ENCODE results near the gene DVL3.

DVL3 gene

DNA sequence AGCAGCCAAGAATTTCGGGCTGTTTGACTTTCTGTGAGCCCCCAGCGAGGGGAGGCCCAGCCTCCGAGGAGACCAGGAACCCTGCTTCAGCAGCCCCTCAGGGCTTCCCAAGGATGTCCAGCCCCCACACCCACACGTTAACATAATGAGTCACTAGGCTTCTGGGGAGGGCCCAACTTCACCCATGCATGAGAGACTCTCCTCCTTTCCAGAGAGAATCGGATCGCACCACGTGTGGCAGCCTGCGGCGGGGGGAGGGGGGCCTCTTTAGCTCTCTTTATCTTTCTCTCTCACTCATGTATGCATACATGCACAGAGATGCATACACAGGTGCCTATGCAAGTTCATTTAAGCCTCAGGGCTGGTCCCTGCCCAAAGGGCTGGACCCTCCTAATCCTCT, 16.4 kb downstream of the DVL3 start:
- no peak for TF ChIP-seq TAF1 (IDR thresholded peaks at IDR 0.05; ENCODE audit: borderline replicate concordance, insufficient read depth, low read length)
- TF ChIP-seq SIN3A (IDR thresholded peaks at IDR 0.05; ENCODE audit: borderline replicate concordance, insufficient read depth, low read length) = no peak
- TF ChIP-seq FOXP2 (optimal IDR thresholded peaks at IDR 0.05; ENCODE audit: borderline replicate concordance, extremely low read depth, extremely low read length, insufficient read depth) = no peak
- TF ChIP-seq, protein P1, sequence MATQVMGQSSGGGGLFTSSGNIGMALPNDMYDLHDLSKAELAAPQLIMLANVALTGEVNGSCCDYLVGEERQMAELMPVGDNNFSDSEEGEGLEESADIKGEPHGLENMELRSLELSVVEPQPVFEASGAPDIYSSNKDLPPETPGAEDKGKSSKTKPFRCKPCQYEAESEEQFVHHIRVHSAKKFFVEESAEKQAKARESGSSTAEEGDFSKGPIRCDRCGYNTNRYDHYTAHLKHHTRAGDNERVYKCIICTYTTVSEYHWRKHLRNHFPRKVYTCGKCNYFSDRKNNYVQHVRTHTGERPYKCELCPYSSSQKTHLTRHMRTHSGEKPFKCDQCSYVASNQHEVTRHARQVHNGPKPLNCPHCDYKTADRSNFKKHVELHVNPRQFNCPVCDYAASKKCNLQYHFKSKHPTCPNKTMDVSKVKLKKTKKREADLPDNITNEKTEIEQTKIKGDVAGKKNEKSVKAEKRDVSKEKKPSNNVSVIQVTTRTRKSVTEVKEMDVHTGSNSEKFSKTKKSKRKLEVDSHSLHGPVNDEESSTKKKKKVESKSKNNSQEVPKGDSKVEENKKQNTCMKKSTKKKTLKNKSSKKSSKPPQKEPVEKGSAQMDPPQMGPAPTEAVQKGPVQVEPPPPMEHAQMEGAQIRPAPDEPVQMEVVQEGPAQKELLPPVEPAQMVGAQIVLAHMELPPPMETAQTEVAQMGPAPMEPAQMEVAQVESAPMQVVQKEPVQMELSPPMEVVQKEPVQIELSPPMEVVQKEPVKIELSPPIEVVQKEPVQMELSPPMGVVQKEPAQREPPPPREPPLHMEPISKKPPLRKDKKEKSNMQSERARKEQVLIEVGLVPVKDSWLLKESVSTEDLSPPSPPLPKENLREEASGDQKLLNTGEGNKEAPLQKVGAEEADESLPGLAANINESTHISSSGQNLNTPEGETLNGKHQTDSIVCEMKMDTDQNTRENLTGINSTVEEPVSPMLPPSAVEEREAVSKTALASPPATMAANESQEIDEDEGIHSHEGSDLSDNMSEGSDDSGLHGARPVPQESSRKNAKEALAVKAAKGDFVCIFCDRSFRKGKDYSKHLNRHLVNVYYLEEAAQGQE (IDR thresholded peaks at IDR 0.05; ENCODE audit: insufficient read depth in 1 of 2, low read depth in 2 of 2, low read length in 2 of 2) = no peak
- no peak for TF ChIP-seq POLR2AphosphoS5 (IDR thresholded peaks at IDR 0.05; ENCODE audit: low read depth, low read length)

DNA sequence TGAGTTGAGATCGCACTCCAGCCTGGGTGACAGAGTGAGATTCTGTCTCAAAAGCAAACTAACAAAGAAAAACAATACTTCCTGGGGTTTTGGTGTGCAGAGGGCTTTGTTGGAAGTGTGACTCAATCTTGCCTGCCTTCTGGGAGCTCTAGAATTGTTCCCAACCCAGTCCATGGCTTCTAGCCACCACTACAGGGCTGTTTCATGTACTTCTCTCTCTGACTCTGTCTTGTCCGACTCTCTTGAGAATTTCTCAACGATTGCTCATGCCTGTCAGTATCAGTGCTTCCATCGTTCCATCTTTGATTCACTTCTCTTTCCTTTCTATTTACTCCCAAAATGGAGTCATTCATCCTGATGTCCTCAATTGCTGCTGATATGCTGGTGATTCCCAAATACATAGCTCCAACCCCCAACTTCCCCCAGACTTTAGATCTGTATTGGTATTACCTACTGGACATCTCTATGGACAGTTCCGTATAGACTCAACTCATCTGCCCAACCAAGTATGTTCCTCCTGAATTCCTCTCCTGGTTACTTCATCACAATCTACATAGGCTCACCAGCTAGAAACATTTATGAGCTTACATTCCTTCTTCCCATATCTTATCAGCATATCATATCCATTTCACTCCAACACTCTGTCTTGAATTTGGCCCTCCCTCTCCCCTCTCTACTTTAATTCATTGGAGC, 17.6 kb downstream of the DVL3 start:
- no peak for TF ChIP-seq POLR2AphosphoS5 (IDR thresholded peaks at IDR 0.05; ENCODE audit: low read depth, low read length)
- no peak for TF ChIP-seq SIN3A (IDR thresholded peaks at IDR 0.05; ENCODE audit: borderline replicate concordance, insufficient read depth, low read length)
- no peak for TF ChIP-seq FOXP2 (optimal IDR thresholded peaks at IDR 0.05; ENCODE audit: borderline replicate concordance, extremely low read depth, extremely low read length, insufficient read depth)
- TF ChIP-seq TAF1 (IDR thresholded peaks at IDR 0.05; ENCODE audit: borderline replicate concordance, insufficient read depth, low read length) = no peak
- TF ChIP-seq, protein P1 (IDR thresholded peaks at IDR 0.05; ENCODE audit: insufficient read depth in 1 of 2, low read depth in 2 of 2, low read length in 2 of 2) = no peak

DNA sequence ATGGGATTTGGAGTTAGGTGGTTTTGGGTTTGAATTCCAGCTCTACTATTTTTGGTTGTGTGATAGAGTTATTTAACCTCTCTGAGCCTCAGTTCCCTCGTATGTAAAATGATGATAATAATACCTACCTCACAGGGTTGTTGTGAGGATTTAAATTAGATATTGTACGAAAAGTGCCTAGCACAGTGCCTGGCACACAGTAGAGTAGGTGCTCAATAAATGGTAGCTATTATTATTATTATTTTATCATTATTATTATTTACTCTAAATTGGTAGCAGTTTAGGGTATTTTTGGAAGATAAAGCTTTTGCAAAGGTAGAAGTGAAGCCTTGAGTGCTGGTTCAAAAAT, 18.2 kb downstream of the DVL3 start:
- TF ChIP-seq, protein P1 (IDR thresholded peaks at IDR 0.05; ENCODE audit: insufficient read depth in 1 of 2, low read depth in 2 of 2, low read length in 2 of 2) = no peak
- no peak for TF ChIP-seq SIN3A (IDR thresholded peaks at IDR 0.05; ENCODE audit: borderline replicate concordance, insufficient read depth, low read length)

DNA sequence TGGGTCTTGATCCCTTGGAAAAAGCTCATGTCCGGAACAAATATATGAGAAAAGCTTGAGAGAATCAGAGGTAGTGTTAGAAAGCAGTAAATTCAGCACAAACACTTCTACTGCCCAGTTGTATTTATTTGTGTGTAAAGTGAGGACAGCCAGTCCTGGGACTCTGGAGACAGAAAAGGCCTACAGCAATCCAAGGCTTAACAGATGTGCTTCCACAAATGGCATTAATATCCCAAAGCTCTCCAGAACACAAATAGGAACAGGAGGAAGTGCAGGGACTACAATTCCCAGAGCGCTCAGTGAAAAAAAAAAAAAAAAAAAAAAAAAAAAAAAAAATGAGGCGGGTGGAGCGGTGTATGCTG, 19.1 kb downstream of the DVL3 start:
- no peak for TF ChIP-seq TAF1 (IDR thresholded peaks at IDR 0.05; ENCODE audit: borderline replicate concordance, insufficient read depth, low read length)
- no peak for TF ChIP-seq POLR2AphosphoS5 (IDR thresholded peaks at IDR 0.05; ENCODE audit: low read depth, low read length)
- no peak for TF ChIP-seq SIN3A (IDR thresholded peaks at IDR 0.05; ENCODE audit: borderline replicate concordance, insufficient read depth, low read length)
- TF ChIP-seq, protein P1 (IDR thresholded peaks at IDR 0.05; ENCODE audit: insufficient read depth in 1 of 2, low read depth in 2 of 2, low read length in 2 of 2) = no peak; a peak in 1 of 4 replicates
- TF ChIP-seq FOXP2 (optimal IDR thresholded peaks at IDR 0.05; ENCODE audit: borderline replicate concordance, extremely low read depth, extremely low read length, insufficient read depth) = no peak

Measured in PFSK-1 (cell line).